K562 (cell line): ENCODE measurements around the gene LIMK1. TPM values are rescaled to one million over a fixed set of nuclear protein-coding genes. Genes with fewer than 3 reads are reported as not detected.

Experiments
- ATAC-seq: fragments of 200-7000 bp; cut with Tn5 transposase; 3 replicates; pipeline ENCODE4 v1.9.1; 2020; ENCODE audit warnings: moderate library complexity
- BruUV-seq: library from RNA; stranded (reverse); fragments of 400-500 nt; replicated peaks from 2 replicates; lab custom pipeline; 2021; lab: Mats Ljungman, UMichigan
- CTCF ChIA-PET: fragments of 300-600 bp; formaldehyde crosslinking; extraction: SDS; loops from one replicate; lab custom pipeline; 2021; ENCODE audit warnings: low intra/inter-chr PET ratio; lab: Yijun Ruan, JAX
- POLR2A ChIA-PET: fragments of 300-600, 350-650 bp; sonication (Branson Sonifier 250); formaldehyde crosslinking; extraction: SDS; loops from one replicate; lab custom pipeline; 2021; ENCODE audit warnings: antibody characterized with exemption, inconsistent platforms; lab: Yijun Ruan, JAX
- DNase-seq, 4 experiments: peaks; one replicate each; pipeline versions ENCODE4 v3.0.0 to v3.0.0-alpha.2; 2011 to 2018; ENCODE audit warnings: low spot score in 3 of 4, mixed read lengths in 3 of 4; ENCODE audit errors: extremely low read depth in 1 of 4
- FAIRE-seq: peaks from 2 replicates; lab custom pipeline; 2011; peaks lifted over from hg19 to GRCh38; lab: Jason Lieb, UNC
- H2AFZ ChIP-seq: 2 replicates; pipeline ENCODE4 v1.6.0; 2011; ENCODE audit warnings: low read depth, low read length, control low read depth, inconsistent platforms
- H3K27ac ChIP-seq: fragments of 200-600 bp; 3 replicates; pipeline ENCODE4 v1.8.0; 2011; ENCODE audit warnings: low read depth, mild to moderate bottlenecking, control low read depth, inconsistent platforms, low read length, moderate library complexity, mixed read lengths; ENCODE audit errors: extremely low read depth
- H3K27me3 ChIP-seq, 2 experiments: fragments of 300-600 bp in 1 of 2; 2 replicates in 1 of 2; 3 replicates in 1 of 2; pipeline versions ENCODE4 v1.6.0 to v1.8.0; 2011; ENCODE audit warnings: inconsistent platforms in 2 of 2, low read length in 2 of 2, mild to moderate bottlenecking in 1 of 2, mixed read lengths in 1 of 2, moderate library complexity in 1 of 2; ENCODE audit not compliant: control insufficient read depth in 2 of 2, insufficient read depth in 2 of 2
- H3K36me3 ChIP-seq: fragments of 300-600 bp; 3 replicates; pipeline ENCODE4 v1.8.0; 2011; ENCODE audit warnings: mild to moderate bottlenecking, low read length, inconsistent platforms; ENCODE audit not compliant: control insufficient read depth, insufficient read depth
- H3K4me1 ChIP-seq, 2 experiments: fragments of 200-600 bp in 1 of 2; replicated peaks in 1 of 2; 2 replicates in 1 of 2; 3 replicates in 1 of 2; pipeline versions ENCODE4 v1.5.1 to v1.8.0; 2011; ENCODE audit warnings: inconsistent platforms in 2 of 2, low read length in 2 of 2, mild to moderate bottlenecking in 1 of 2, mixed read lengths in 1 of 2, moderate library complexity in 1 of 2; ENCODE audit not compliant: control insufficient read depth in 2 of 2, insufficient read depth in 2 of 2
- H3K4me2 ChIP-seq: 2 replicates; pipeline ENCODE4 v1.6.1; 2011; ENCODE audit warnings: low read length, control low read depth, inconsistent platforms, mixed read lengths; ENCODE audit not compliant: insufficient read depth
- H3K4me3 ChIP-seq: fragments of 200-600 bp; sonication (generic), shearing (Covaris generic); 2 replicates; pipeline ENCODE4 v1.5.1; 2016; ENCODE audit warnings: control low read depth, inconsistent platforms
- H3K79me2 ChIP-seq: fragments of 200-600 bp; 3 replicates; pipeline ENCODE4 v1.8.0; 2011; ENCODE audit warnings: low read length, inconsistent platforms; ENCODE audit not compliant: control insufficient read depth, insufficient read depth
- H3K9ac ChIP-seq, 2 experiments: 2 replicates each; pipeline versions ENCODE4 v1.6.0 to v1.6.1; 2011; ENCODE audit warnings: low read depth in 2 of 2, low read length in 2 of 2, control low read depth in 1 of 2, inconsistent platforms in 1 of 2, mild to moderate bottlenecking in 1 of 2, mixed read lengths in 1 of 2; ENCODE audit not compliant: insufficient read depth in 1 of 2
- H3K9me1 ChIP-seq: one replicate; pipeline ENCODE4 v1.6.0; 2011; ENCODE audit warnings: inconsistent platforms, mild to moderate bottlenecking, low read length, moderate library complexity; ENCODE audit not compliant: control insufficient read depth, insufficient read depth
- H3K9me3 ChIP-seq: replicated peaks from 2 replicates; pipeline ENCODE4 v1.5.1; 2011; ENCODE audit warnings: low read depth, low read length, inconsistent platforms; ENCODE audit not compliant: control insufficient read depth, insufficient read depth
- H4K20me1 ChIP-seq: replicated peaks from 2 replicates; pipeline ENCODE4 v1.6.1; 2011; ENCODE audit warnings: low read length, inconsistent platforms, mixed read lengths; ENCODE audit not compliant: control insufficient read depth, insufficient read depth
- GATAD2A ChIP-seq: fragments of 450-650 bp; IDR thresholded peaks from 2 replicates; pipeline ENCODE4 v1.6.1; 2017
- HNRNPLL ChIP-seq: fragments of 200-400 bp; formaldehyde crosslinking; IDR thresholded peaks from 2 replicates; pipeline ENCODE4 v1.6.1; 2017; ENCODE audit warnings: low read length, low read depth, mild to moderate bottlenecking; ENCODE audit not compliant: poor library complexity, severe bottlenecking
- MTA2 ChIP-seq: fragments of 450-650 bp; IDR thresholded peaks from 2 replicates; pipeline ENCODE4 v1.6.1; 2016; ENCODE audit warnings: low read depth
- RBM25 ChIP-seq: fragments of 200-400 bp; formaldehyde crosslinking; IDR thresholded peaks from 2 replicates; pipeline ENCODE4 v1.6.1; 2018; ENCODE audit warnings: low read length, low read depth, moderate library complexity; ENCODE audit not compliant: severe bottlenecking
- ZNF41 ChIP-seq: fragments of 250-450 bp; sonication (Bioruptor Pico); conservative IDR thresholded peaks from 2 replicates; pipeline ENCODE4 v1.4.0; 2020; ENCODE audit warnings: mild to moderate bottlenecking
- WGBS: fragments of 100-300 bp; shearing (Covaris generic); methylation state at CpG from one replicate; pipeline ENCODE4 v1.1.6; 2016; ENCODE audit warnings: low coverage, mixed read lengths; ENCODE audit not compliant: insufficient coverage; ENCODE audit errors: missing lambda C conversion rate; 5-methylcytosine and 5-hydroxymethylcytosine counted together
- in situ Hi-C: fragments of 300-500 bp; cut with MboI; formaldehyde crosslinking; loops from 4 replicates; pipeline ENCODE4 v1.15.0; 2018; ENCODE audit warnings: inconsistent platforms, mixed read lengths
- intact Hi-C: fragments of 100-400 bp; cut with micrococcal nuclease; formaldehyde crosslinking; loops from 2 replicates; pipeline ENCODE4 v1.14.2; 2022
- polyA plus RNA-seq, 8 experiments: library from polyadenylated mRNA; depleted of rRNA in 4 of 8; stranded (reverse) in 5 of 8; unstranded in 3 of 8; fragments of >200 nt; fragmentation: Nextera tagmentation in 2 of 8; fragmentation: Illumina TruSeq in 1 of 8; extraction: Ambion mirVana in 2 of 8; extraction: Trizol in 1 of 8; gene quantifications; 2 replicates each; pipeline versions ENCODE4 v1.2.1 to v1.2.3, GENCODE V29; 2011 to 2014; ENCODE audit warnings: inconsistent platforms in 1 of 8, missing spikeins in 1 of 8
- total RNA-seq, 7 experiments: library from RNA; depleted of rRNA in 6 of 7; stranded (reverse); fragments of >200 nt in 6 of 7; fragmentation: Illumina TruSeq in 2 of 7; extraction: Trizol in 2 of 7; gene quantifications; 2 replicates each; pipeline versions ENCODE4 v1.2.1 to v1.2.3, GENCODE V29; 2011 to 2021; ENCODE audit warnings: low replicate concordance in 1 of 7
- TF ChIP-seq, protein P1 (sequence below), 2 experiments: fragments of 150-350 bp in 1 of 2; IDR thresholded peaks; 2 replicates each; pipeline ENCODE4 v1.6.1; 2012 to 2016; ENCODE audit warnings: low read depth in 2 of 2, low read length in 2 of 2, mild to moderate bottlenecking in 1 of 2, moderate library complexity in 1 of 2
- TF ChIP-seq, protein P2 (sequence below), 2 experiments: IDR thresholded peaks; 2 replicates each; pipeline ENCODE4 v1.6.1; 2011; ENCODE audit warnings: borderline replicate concordance in 1 of 2, control low read depth in 1 of 2, low read depth in 1 of 2, low read length in 1 of 2, mild to moderate bottlenecking in 1 of 2, mixed read lengths in 1 of 2, moderate library complexity in 1 of 2; ENCODE audit not compliant: insufficient read depth in 1 of 2, insufficient read length in 1 of 2, poor library complexity in 1 of 2, severe bottlenecking in 1 of 2; ENCODE audit errors: extremely low read depth in 1 of 2
- TF ChIP-seq, protein P3 (sequence below): fragments of 250-450 bp; sonication (Bioruptor Pico); IDR thresholded peaks from 2 replicates; pipeline ENCODE4 v1.4.0; 2020; ENCODE audit warnings: borderline replicate concordance
- TF ChIP-seq, protein P4 (sequence below): fragments of 250-450 bp; sonication (Bioruptor Pico); IDR thresholded peaks from 2 replicates; pipeline ENCODE4 v1.5.0; 2020; ENCODE audit warnings: mild to moderate bottlenecking

Gene LIMK1
- total and polyA plus RNA-seq, 9 of the 15 experiments (the other 6 are each of a cell fraction or from before 2014, with no cell fraction given): 0.14 to 30.0 (median 15.9) TPM

DNA sequence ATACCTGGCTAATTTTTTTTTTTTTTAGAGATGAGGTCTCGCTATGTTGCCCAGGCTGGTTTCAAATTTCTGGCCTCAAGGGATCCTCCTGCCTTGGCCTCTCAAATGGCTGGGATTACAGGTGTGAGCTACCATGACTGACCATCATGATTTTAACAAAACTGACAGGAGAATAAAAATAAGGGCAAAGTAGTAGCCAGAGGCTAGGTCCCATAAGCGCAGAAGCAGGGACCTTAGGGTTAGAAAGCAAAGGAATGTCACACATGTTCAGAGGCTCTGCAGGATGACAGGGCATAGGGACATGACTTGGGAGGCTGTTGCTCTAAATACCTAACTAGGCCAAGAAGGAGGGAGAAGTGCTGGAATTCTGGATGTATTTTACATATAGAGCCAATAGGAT lies 5.1 kb upstream of the LIMK1 start:
- CTCF ChIA-PET: no interaction called here
- FAIRE-seq: no peak
- DNase-seq: no peak
- no peaks in the 10 kb centered on the region for H3K27me3 ChIP-seq
- peak overlapping the region; percentile 59; the same call in 1 of the 3 replicates for H3K27ac ChIP-seq
- no peaks in the 10 kb centered on the region for H3K9me1 ChIP-seq
- POLR2A ChIA-PET: interaction anchor here (0.8 to 0.9 kb wide), 2 partner anchors 23 to 50 kb away, joined by 3 read pairs; no protein-coding TSS in a partner anchor
- H3K36me3 ChIP-seq: no peaks in the 10 kb centered on the region
- H4K20me1 ChIP-seq: no peaks in the 10 kb centered on the region; the same call in 1 of the 2 replicates
- WGBS: 79% methylated on average over 2 of the region's 2 CpGs
- no peak for ATAC-seq
- TF ChIP-seq, protein P1, sequence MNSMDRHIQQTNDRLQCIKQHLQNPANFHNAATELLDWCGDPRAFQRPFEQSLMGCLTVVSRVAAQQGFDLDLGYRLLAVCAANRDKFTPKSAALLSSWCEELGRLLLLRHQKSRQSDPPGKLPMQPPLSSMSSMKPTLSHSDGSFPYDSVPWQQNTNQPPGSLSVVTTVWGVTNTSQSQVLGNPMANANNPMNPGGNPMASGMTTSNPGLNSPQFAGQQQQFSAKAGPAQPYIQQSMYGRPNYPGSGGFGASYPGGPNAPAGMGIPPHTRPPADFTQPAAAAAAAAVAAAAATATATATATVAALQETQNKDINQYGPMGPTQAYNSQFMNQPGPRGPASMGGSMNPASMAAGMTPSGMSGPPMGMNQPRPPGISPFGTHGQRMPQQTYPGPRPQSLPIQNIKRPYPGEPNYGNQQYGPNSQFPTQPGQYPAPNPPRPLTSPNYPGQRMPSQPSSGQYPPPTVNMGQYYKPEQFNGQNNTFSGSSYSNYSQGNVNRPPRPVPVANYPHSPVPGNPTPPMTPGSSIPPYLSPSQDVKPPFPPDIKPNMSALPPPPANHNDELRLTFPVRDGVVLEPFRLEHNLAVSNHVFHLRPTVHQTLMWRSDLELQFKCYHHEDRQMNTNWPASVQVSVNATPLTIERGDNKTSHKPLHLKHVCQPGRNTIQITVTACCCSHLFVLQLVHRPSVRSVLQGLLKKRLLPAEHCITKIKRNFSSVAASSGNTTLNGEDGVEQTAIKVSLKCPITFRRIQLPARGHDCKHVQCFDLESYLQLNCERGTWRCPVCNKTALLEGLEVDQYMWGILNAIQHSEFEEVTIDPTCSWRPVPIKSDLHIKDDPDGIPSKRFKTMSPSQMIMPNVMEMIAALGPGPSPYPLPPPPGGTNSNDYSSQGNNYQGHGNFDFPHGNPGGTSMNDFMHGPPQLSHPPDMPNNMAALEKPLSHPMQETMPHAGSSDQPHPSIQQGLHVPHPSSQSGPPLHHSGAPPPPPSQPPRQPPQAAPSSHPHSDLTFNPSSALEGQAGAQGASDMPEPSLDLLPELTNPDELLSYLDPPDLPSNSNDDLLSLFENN (IDR thresholded peaks at IDR 0.05; ENCODE audit: low read depth in 2 of 2, low read length in 2 of 2): no peak
- TF ChIP-seq MTA2 (no peak), ZNF41 (CRISPR knock-in tag) (no peak), RBM25 (no peak), GATAD2A (no peak), HNRNPLL (no peak)
- TF ChIP-seq, protein P2, sequence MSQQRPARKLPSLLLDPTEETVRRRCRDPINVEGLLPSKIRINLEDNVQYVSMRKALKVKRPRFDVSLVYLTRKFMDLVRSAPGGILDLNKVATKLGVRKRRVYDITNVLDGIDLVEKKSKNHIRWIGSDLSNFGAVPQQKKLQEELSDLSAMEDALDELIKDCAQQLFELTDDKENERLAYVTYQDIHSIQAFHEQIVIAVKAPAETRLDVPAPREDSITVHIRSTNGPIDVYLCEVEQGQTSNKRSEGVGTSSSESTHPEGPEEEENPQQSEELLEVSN (IDR thresholded peaks at IDR 0.05; ENCODE audit: borderline replicate concordance in 1 of 2, extremely low read depth in 1 of 2, insufficient read depth in 1 of 2, insufficient read length in 1 of 2, low read depth in 1 of 2, low read length in 1 of 2, poor library complexity in 1 of 2, severe bottlenecking in 1 of 2): no peak
- TF ChIP-seq, protein P3, sequence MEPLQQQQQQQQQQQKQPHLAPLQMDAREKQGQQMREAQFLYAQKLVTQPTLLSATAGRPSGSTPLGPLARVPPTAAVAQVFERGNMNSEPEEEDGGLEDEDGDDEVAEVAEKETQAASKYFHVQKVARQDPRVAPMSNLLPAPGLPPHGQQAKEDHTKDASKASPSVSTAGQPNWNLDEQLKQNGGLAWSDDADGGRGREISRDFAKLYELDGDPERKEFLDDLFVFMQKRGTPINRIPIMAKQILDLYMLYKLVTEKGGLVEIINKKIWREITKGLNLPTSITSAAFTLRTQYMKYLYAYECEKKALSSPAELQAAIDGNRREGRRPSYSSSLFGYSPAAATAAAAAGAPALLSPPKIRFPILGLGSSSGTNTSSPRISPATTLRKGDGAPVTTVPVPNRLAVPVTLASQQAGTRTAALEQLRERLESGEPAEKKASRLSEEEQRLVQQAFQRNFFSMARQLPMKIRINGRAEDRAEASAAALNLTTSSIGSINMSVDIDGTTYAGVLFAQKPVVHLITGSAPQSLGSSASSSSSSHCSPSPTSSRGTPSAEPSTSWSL: no peak
- TF ChIP-seq, protein P4, sequence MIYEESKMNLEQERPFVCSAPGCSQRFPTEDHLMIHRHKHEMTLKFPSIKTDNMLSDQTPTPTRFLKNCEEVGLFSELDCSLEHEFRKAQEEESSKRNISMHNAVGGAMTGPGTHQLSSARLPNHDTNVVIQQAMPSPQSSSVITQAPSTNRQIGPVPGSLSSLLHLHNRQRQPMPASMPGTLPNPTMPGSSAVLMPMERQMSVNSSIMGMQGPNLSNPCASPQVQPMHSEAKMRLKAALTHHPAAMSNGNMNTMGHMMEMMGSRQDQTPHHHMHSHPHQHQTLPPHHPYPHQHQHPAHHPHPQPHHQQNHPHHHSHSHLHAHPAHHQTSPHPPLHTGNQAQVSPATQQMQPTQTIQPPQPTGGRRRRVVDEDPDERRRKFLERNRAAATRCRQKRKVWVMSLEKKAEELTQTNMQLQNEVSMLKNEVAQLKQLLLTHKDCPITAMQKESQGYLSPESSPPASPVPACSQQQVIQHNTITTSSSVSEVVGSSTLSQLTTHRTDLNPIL: no peak
- in situ Hi-C loops (no loop called here), intact Hi-C loops (no loop called here)
- peaks cover 11 to 23% of the 10 kb centered on the region in 2 experiments for H3K4me1 ChIP-seq
- H2AFZ ChIP-seq: no peak overlapping the region
- no peak overlapping the region for H3K9ac ChIP-seq
- H3K4me2 ChIP-seq: no peak overlapping the region
- H3K4me3 ChIP-seq: no peak overlapping the region
- no TSS peak for BruUV-seq
- H3K9me3 ChIP-seq: no peaks in the 10 kb centered on the region
- no peaks in the 10 kb centered on the region for H3K79me2 ChIP-seq
